Stimulated activated CD4-positive, alpha-beta T cell treated with anti-CD3 and anti-CD28 coated beads, Interleukin-4, amount 100 ng/mL, for 48 hours (primary cell): ENCODE measurements around the gene ANTXR2.
"Not testable (repeated sequence)": the region's sequence is repeated elsewhere in the genome, so short reads cannot be mapped to it uniquely, and the experiment has no call there.

Experiments used
- DNase-seq, 2 donors: peaks; one replicate each; pipeline ENCODE4 v3.0.0-alpha.2; 2020; ENCODE audit warnings: low read depth in 2 of 2

Gene ANTXR2

GRCh38 chr4:79991100-79991499, 81.9 kb downstream of the ANTXR2 start:
- not testable (repeated sequence) for DNase-seq

GRCh38 chr4:79987401-79987800, 85.6 kb downstream of the ANTXR2 start:
- no peak for DNase-seq

GRCh38 chr4:79983431-79983830, 89.6 kb downstream of the ANTXR2 start:
- no peak for DNase-seq

GRCh38 chr4:79982601-79983322, 90.3 kb downstream of the ANTXR2 start:
- DNase-seq, result no peak

- no peak for DNase-seq
Observed at GRCh38 chr4:79980448-79980847, 92.6 kb downstream of the ANTXR2 start.

- DNase-seq, result no peak
Observed at GRCh38 chr4:79979785-79980437, 93.1 kb downstream of the ANTXR2 start.

- DNase-seq, result no peak
Observed at GRCh38 chr4:79977131-79977840, 95.7 kb downstream of the ANTXR2 start.

GRCh38 chr4:79964400-79965211, 108.4 kb downstream of the ANTXR2 start:
- DNase-seq, result no peak

- DNase-seq, result no peak
Observed at GRCh38 chr4:79964020-79964399, 109.0 kb downstream of the ANTXR2 start.

GRCh38 chr4:79959652-79960051, 113.4 kb downstream of the ANTXR2 start:
- no peak for DNase-seq

GRCh38 chr4:79958466-79959264, 114.4 kb downstream of the ANTXR2 start:
- DNase-seq, result no peak

- DNase-seq, result no peak
Observed at GRCh38 chr4:79949178-79949577, 123.9 kb downstream of the ANTXR2 start.

GRCh38 chr4:79948739-79949138, 124.3 kb downstream of the ANTXR2 start:
- no peak for DNase-seq

GRCh38 chr4:79948261-79948660, 124.8 kb downstream of the ANTXR2 start:
- DNase-seq, result no peak

- no peak for DNase-seq
Observed at GRCh38 chr4:79947386-79947785, 125.6 kb downstream of the ANTXR2 start.

GRCh38 chr4:79935274-79935673, 137.8 kb downstream of the ANTXR2 start:
- DNase-seq, result no peak

GRCh38 chr4:79934660-79935059, 138.4 kb downstream of the ANTXR2 start:
- no peak for DNase-seq

- DNase-seq, result no peak
Observed at GRCh38 chr4:79927931-79928330, 145.1 kb downstream of the ANTXR2 start.

- no peak for DNase-seq
Observed at GRCh38 chr4:79923281-79923680, 149.7 kb downstream of the ANTXR2 start.

GRCh38 chr4:79922011-79922410, 151.0 kb downstream of the ANTXR2 start:
- DNase-seq, result no peak

- DNase-seq, result no peak
Observed at GRCh38 chr4:79920163-79920853, 152.7 kb downstream of the ANTXR2 start.
